H1 (cell line): ENCODE data around the gene THAP12. TPM values are rescaled to one million over a fixed set of nuclear protein-coding genes. Genes with fewer than 3 reads are reported as not detected.

Source experiments
- polyA plus RNA-seq, 7 experiments: library from polyadenylated mRNA; depleted of rRNA in 3 of 7; stranded (reverse) in 5 of 7; unstranded in 2 of 7; fragments of >200 nt in 5 of 7; fragments of 200-250 nt in 2 of 7; gene quantifications; 1 replicate in 5 of 7; 2 replicates in 1 of 7; 4 replicates in 1 of 7; pipeline versions ENCODE4 v1.2.1 to v1.2.3, GENCODE V29; 2011 to 2013; ENCODE audit warnings: missing spikeins in 2 of 7, mixed read lengths in 2 of 7
- small RNA-seq: library from polyadenylated mRNA; stranded (forward); fragments of <200 nt; extraction: miRNeasy Mini kit (QIAGEN cat#:217004); gene quantifications from one replicate; pipeline ENCODE3, GENCODE V24; 2013; ENCODE audit not compliant: insufficient read depth
- total RNA-seq: library from RNA; stranded (reverse); fragmentation: NEBNext Ultra II Directional; extraction: Animal tissue kit (Norgen Biotek cat#: 25700); gene quantifications from 2 replicates; pipeline ENCODE4 v1.2.1, GENCODE V29; 2021

The THAP12 gene
- total and polyA plus RNA-seq, 2 of the 8 experiments (the other 6 are each of a cell fraction or from before 2014, with no cell fraction given): 12.0 to 39.9 TPM

Small RNA genes within 50 kb of the gene (small RNA-seq; reads per million reads assigned to genes)
- gene RF00019: not detected

Other genes starting within 250 kb of the THAP12 start
- 0.45 TPM in 1 of 2 replicates, not detected in the other for gene WNT11, start 174.6 kb downstream of the THAP12 start, total RNA-seq
- gene WNT11, start 174.6 kb downstream of the THAP12 start, polyA plus RNA-seq (2011; rRNA removed): 0.11 and 0.22 TPM in 2 replicates
- 7.6 and 8.1 TPM in 2 replicates for gene GVQW3, start 191 bp upstream of the THAP12 start, total RNA-seq
- 5.5 and 5.9 TPM in 2 replicates for gene GVQW3, start 191 bp upstream of the THAP12 start, polyA plus RNA-seq (2011; rRNA removed)
- 32.2 and 34.6 TPM in 2 replicates for gene EMSY, start 63.9 kb upstream of the THAP12 start, total RNA-seq
- gene EMSY, start 63.9 kb upstream of the THAP12 start, polyA plus RNA-seq (2011; rRNA removed): 26.5 and 29.6 TPM in 2 replicates